HG02884 (cell line): ENCODE measurements around the gene NCOA7.
"Not testable (repeated sequence)": the region's sequence is repeated elsewhere in the genome, so short reads cannot be mapped to it uniquely, and the experiment has no call there.

Source experiments
- ATAC-seq: cut with Tn5 transposase; IDR thresholded peaks from one replicate; pipeline ENCODE4 v1.9.1; 2021; ENCODE audit warnings: mild to moderate bottlenecking, moderate library complexity; ENCODE audit not compliant: unreplicated experiment

Gene NCOA7

GRCh38 chr6:125835221-125835744, 44.5 kb downstream of the NCOA7 start:
- no peak for ATAC-seq

- ATAC-seq, result no peak
These were observed 45.7 kb downstream of the NCOA7 start for GRCh38 chr6:125836466-125836865.

- ATAC-seq, result no peak
These were observed 48.7 kb downstream of the NCOA7 start for GRCh38 chr6:125839471-125839870.

DNA sequence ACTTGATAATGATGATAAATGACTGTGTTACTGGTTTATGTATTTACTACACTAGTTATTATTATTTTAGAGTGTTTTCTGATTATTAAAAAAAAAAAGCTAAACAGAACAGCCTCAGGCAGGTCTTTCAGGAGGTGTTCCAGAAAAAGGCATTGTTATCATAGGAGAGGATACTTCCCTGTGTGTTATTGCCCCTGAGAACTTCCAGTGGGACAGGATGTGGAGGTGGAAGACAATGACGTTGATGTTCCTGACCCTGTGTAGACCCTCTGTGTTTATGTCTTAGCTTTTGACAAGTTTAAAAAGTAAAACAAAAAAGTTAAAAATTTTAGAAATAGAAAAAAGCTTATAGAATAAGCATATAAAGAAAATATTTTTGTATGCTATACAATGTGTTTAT, 49.1 kb downstream of the NCOA7 start:
- ATAC-seq, result no peak

GRCh38 chr6:125841356-125842090, 50.8 kb downstream of the NCOA7 start:
- ATAC-seq, result no peak

- no peak for ATAC-seq
These were observed 51.4 kb downstream of the NCOA7 start for GRCh38 chr6:125842091-125842626.

- ATAC-seq, result no peak
These were observed 52.8 kb downstream of the NCOA7 start for GRCh38 chr6:125843593-125843992.

DNA sequence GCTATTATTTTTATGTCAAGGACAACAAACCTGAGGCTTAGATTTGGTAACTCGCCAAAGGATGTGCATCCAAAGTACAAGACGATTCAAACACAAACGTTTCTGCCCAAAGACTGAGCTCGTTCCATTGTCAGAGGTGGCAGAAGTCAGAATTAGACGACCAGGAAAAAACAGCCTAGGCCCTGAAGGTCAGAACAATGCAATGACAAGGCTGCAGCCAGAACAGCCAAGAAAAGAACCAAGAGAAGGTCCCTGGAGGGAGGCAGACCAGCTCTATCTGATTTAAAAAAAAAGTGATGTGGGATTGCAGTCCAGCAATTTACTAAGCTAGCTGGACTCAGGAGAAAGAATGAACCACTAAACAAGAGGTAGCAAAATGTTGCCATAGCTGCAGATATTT, 54.2 kb downstream of the NCOA7 start:
- no peak for ATAC-seq

- no peak for ATAC-seq
These were observed 55.7 kb downstream of the NCOA7 start for GRCh38 chr6:125846292-125847024.

DNA sequence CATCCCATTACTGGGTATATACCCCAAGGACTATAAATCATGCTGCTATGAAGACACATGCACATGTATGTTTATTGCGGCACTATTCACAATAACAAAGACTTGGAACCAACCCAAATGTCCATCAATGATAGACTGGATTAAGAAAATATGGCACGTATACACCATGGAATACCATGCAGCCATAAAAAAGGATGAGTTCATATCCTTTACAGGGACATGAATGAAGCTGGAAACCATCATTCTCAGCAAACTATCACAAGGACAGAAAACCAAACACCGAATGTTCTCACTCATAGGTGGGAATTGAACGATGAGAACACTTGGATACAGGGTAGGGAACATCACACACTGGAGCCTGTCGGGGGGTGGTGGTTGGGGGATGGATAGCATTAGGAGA, 57.5 kb downstream of the NCOA7 start:
- not testable (repeated sequence) for ATAC-seq

DNA sequence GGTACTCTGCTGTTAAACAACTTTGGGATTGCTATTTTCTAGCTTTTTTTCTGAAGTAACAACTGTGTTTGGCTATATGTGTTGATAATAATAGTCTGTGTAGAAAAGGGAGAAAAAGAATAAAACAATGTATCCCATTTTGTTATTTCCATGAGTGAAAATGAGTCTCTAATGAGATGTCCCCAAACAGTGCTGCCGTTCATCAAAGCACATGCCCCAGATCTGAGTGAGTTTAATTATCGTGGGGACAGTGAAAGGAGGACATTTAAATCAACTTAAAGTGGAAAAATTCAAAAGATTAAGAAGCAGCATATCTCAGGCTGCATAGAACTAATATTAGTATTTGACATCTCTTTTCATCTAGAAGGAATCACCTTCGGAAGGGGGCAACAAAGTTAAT, 59.6 kb downstream of the NCOA7 start:
- ATAC-seq, result no peak

DNA sequence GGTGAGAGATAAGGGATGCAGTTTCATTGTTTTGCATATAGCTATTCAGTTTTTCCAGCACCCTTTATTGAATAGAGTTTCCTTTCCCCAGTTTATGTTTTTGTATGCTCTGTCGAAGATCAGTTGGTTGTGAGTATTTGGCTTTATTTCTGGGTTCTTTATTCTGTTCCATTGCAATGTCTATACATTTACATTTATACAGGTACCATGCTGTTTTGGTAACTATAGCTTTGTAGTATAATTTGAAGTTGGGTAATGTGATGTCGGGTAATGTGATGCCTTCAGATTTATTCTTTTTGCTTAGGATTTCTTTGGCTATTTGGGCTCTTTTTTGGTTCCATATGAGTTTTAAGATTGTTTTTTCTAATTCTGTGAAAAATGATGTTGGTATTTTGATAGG, 61.8 kb downstream of the NCOA7 start:
- no peak for ATAC-seq

- no peak for ATAC-seq
These were observed 62.4 kb downstream of the NCOA7 start for GRCh38 chr6:125853168-125853567.

DNA sequence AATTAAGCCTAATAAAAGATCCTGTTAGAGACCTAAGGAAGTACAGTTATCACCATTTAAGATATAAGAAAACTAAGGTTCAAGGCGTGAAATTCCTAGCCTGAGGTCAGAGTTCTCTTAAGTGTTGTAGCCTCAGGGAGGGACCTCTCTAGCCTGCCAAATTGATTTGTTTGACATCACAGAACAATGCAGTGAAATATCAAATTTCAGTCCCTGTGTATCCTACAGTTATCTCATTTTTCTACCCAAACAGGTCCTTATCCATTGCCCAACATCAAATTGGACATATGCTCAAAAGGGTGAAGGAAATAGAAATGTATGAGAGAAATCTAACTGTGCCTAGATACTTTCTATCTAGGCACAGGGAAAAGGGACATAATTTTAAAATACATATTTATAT, 63.0 kb downstream of the NCOA7 start:
- no peak for ATAC-seq

DNA sequence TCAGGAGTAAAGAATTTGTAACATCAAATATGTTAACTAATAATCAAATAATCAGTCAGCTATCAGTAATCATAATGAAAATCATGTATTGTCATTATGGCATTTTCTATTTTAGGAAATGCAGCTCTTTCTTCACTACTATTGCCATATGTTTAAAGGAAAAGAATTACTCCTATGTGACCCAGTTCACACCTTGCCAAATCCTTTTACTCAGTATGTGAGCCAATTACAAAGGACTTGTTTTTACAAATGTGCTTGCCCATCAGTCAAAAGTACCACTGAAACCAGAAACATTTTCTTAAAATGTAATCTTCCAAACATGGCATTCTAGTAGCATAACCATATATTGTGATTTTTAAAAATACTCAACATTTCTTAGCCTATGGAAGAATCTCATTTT, 63.6 kb downstream of the NCOA7 start:
- ATAC-seq, result no peak

- ATAC-seq, result no peak
These were observed 65.0 kb downstream of the NCOA7 start for GRCh38 chr6:125855783-125856182.

DNA sequence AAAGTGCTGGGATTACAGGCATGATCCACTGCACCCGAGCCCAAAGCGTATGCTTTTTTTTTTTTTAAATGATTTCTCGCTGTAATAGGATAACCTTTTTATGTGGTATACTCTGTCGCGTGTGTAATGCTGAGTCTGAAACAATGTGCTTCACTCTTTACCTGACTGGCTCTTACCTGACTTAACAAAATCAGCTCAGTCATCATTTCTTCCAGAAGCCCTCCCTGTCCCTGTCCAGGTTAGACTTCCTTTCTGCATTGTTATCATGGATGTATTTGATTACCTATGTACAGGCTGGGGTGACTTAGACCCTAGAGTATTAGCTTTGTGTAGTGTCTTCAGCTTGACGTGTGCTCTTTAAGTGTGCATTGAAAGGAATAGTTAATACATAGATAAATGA, 67.1 kb downstream of the NCOA7 start:
- ATAC-seq, result no peak

DNA sequence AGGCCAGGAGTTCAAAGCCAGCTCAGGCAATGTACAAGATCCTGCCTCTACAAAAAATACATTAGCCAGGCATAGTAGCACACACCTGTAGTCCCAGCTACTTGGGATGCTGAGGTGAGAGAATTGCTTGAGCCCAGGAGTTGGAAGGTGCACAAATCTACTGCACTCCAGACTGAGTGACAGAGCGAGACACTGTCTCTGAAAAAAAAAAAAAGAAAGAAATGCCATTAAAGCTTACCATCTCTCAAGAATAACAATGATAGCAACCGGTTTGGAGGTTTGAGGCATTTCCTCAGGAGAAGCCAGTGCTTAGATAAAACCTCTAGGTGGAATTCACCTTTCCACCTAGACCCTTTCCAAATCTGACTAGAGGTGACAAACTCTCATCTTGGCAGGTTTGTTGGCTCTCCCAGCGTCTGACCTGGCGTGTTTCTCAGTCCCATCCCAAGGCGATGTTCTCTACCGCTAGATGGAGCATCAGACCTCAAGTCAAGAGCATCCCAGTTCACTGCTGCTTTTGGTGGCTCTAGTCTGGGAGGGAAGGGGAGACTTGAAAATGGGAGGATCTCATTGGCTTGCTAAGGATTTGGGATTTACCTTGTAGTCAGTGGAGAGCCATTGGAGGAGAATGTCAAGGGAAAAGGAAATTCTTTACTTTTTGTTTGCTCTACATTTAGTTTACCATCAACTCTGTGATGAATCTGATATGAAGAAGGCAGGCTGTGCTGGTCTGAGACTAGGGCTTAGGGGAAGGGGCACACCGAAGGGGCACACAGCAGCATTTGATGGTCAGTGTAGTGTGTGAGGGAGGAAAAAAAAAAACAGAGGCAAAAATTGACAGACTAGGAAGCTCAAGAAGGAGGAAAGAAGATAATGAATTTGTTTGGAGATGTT, 67.9 kb downstream of the NCOA7 start:
- peak; percentile 91 for ATAC-seq

GRCh38 chr6:125859727-125860126, 69.0 kb downstream of the NCOA7 start:
- ATAC-seq, result no peak

- ATAC-seq, result no peak
These were observed 72.3 kb downstream of the NCOA7 start for GRCh38 chr6:125863023-125863422.

- ATAC-seq, result no peak
These were observed 74.3 kb downstream of the NCOA7 start for GRCh38 chr6:125865015-125865414.
